H9 (cell line): ENCODE data around the gene F7. TPM values are rescaled to one million over a fixed set of nuclear protein-coding genes. Genes with fewer than 3 reads are reported as not detected.

ENCODE experiments used
- DNase-seq: peaks from one replicate; pipeline ENCODE4 v3.0.0-alpha.2; 2017
- H2AFZ ChIP-seq: one replicate; pipeline ENCODE4 v1.6.1; 2013; ENCODE audit warnings: mild to moderate bottlenecking, low read length, control low read depth, moderate library complexity
- H2AK5ac ChIP-seq: 2 replicates; pipeline ENCODE4 v1.6.1; 2013; ENCODE audit warnings: low read length, control low read depth, mixed read lengths; ENCODE audit not compliant: insufficient read length
- H2BK120ac ChIP-seq: one replicate; pipeline ENCODE4 v1.6.1; 2013; ENCODE audit warnings: low read depth, mild to moderate bottlenecking, low read length, control low read depth, inconsistent platforms; ENCODE audit not compliant: poor library complexity, severe bottlenecking
- H2BK12ac ChIP-seq: 2 replicates; pipeline ENCODE4 v1.6.1; 2013; ENCODE audit warnings: low read length, control low read depth, mixed read lengths, low read depth; ENCODE audit not compliant: insufficient read length
- H2BK15ac ChIP-seq: 2 replicates; pipeline ENCODE4 v1.6.1; 2013; ENCODE audit warnings: low read depth, low read length, control low read depth
- H2BK20ac ChIP-seq: one replicate; pipeline ENCODE4 v1.6.1; 2013; ENCODE audit warnings: low read depth, mild to moderate bottlenecking, low read length, control low read depth, inconsistent platforms; ENCODE audit not compliant: poor library complexity, severe bottlenecking
- H2BK5ac ChIP-seq: 2 replicates; pipeline ENCODE4 v1.6.1; 2013; ENCODE audit warnings: low read length, control low read depth, mixed read lengths; ENCODE audit not compliant: insufficient read length
- H3K14ac ChIP-seq: 2 replicates; pipeline ENCODE4 v1.6.1; 2013; ENCODE audit warnings: low read length, control low read depth; ENCODE audit not compliant: insufficient read depth
- H3K18ac ChIP-seq: 2 replicates; pipeline ENCODE4 v1.6.1; 2013; ENCODE audit warnings: low read depth, mild to moderate bottlenecking, mixed read lengths, low read length, control low read depth; ENCODE audit not compliant: insufficient read length
- H3K23ac ChIP-seq: 2 replicates; pipeline ENCODE4 v1.6.1; 2013; ENCODE audit warnings: low read length, control low read depth, mixed read lengths, low read depth; ENCODE audit not compliant: insufficient read length
- H3K23me2 ChIP-seq: 2 replicates; pipeline ENCODE4 v1.6.1; 2013; ENCODE audit warnings: low read depth, mild to moderate bottlenecking, mixed read lengths, low read length, control low read depth; ENCODE audit not compliant: insufficient read length, poor library complexity, severe bottlenecking
- H3K27ac ChIP-seq: 2 replicates; pipeline ENCODE4 v1.5.1; 2013; ENCODE audit warnings: low read length, control low read depth, mixed read lengths, low read depth; ENCODE audit not compliant: insufficient read length
- H3K27me3 ChIP-seq: 2 replicates; pipeline ENCODE4 v1.6.1; 2013; ENCODE audit warnings: low read length, control low read depth, inconsistent platforms; ENCODE audit not compliant: insufficient read depth
- H3K4ac ChIP-seq: 2 replicates; pipeline ENCODE4 v1.6.1; 2013; ENCODE audit warnings: low read depth, mild to moderate bottlenecking, control low read depth, inconsistent platforms, low read length, moderate library complexity
- H3K4me1 ChIP-seq: 2 replicates; pipeline ENCODE4 v1.6.1; 2013; ENCODE audit warnings: low read length, control low read depth, inconsistent platforms; ENCODE audit not compliant: insufficient read depth
- H3K4me2 ChIP-seq: 2 replicates; pipeline ENCODE4 v1.6.1; 2013; ENCODE audit warnings: low read length, control low read depth, mixed read lengths; ENCODE audit not compliant: insufficient read length, insufficient read depth
- H3K56ac ChIP-seq: 2 replicates; pipeline ENCODE4 v1.6.1; 2013; ENCODE audit warnings: low read depth, mild to moderate bottlenecking, mixed read lengths, low read length, control low read depth; ENCODE audit not compliant: insufficient read length
- H3K79me1 ChIP-seq: 2 replicates; pipeline ENCODE4 v1.6.1; 2013; ENCODE audit warnings: low read depth, mild to moderate bottlenecking, moderate library complexity, low read length, control low read depth, inconsistent platforms; ENCODE audit not compliant: insufficient read depth, poor library complexity, severe bottlenecking
- H3K79me2 ChIP-seq: 2 replicates; pipeline ENCODE4 v1.6.1; 2013; ENCODE audit warnings: low read length, control low read depth, inconsistent platforms; ENCODE audit not compliant: insufficient read depth
- H3K9ac ChIP-seq: 2 replicates; pipeline ENCODE4 v1.6.1; 2013; ENCODE audit warnings: low read length, control low read depth, mixed read lengths; ENCODE audit not compliant: insufficient read length; ENCODE audit errors: extremely low read depth
- H3K9me3 ChIP-seq: one replicate; pipeline ENCODE4 v1.6.1; 2013; ENCODE audit warnings: low read depth, low read length, inconsistent platforms; ENCODE audit not compliant: control insufficient read depth
- H3T11ph ChIP-seq: one replicate; pipeline ENCODE4 v1.6.1; 2013; ENCODE audit warnings: mild to moderate bottlenecking, low read length, control low read depth, inconsistent platforms
- H4K20me1 ChIP-seq: one replicate; pipeline ENCODE4 v1.6.1; 2013; ENCODE audit not compliant: control insufficient read depth, insufficient read length, insufficient read depth
- H4K5ac ChIP-seq: 2 replicates; pipeline ENCODE4 v1.6.1; 2013; ENCODE audit warnings: low read depth, mild to moderate bottlenecking, mixed read lengths, low read length, control low read depth; ENCODE audit not compliant: insufficient read length
- H4K8ac ChIP-seq: replicated peaks from 2 replicates; pipeline ENCODE4 v1.6.1; 2013; ENCODE audit warnings: low read length, control low read depth, mixed read lengths, low read depth; ENCODE audit not compliant: insufficient read length
- H4K91ac ChIP-seq: 2 replicates; pipeline ENCODE4 v1.6.1; 2013; ENCODE audit warnings: low read depth, mild to moderate bottlenecking, moderate library complexity, mixed read lengths, low read length, control low read depth; ENCODE audit not compliant: insufficient read length
- H3K27ac Mint-ChIP-seq, 3 experiments: 2 replicates in 2 of 3; 3 replicates in 1 of 3; pipeline ENCODE4 v1.8.0; 2020 to 2021; ENCODE audit warnings: mixed read lengths in 3 of 3, mild to moderate bottlenecking in 1 of 3, moderate library complexity in 1 of 3
- H3K27me3 Mint-ChIP-seq: 2 replicates; pipeline ENCODE4 v1.8.0; 2021; ENCODE audit warnings: low read depth, mild to moderate bottlenecking, moderate library complexity, mixed read lengths
- H3K36me3 Mint-ChIP-seq, 3 experiments: 2 replicates in 2 of 3; 3 replicates in 1 of 3; pipeline ENCODE4 v1.8.0; 2020 to 2021; ENCODE audit warnings: low read depth in 3 of 3, mixed read lengths in 3 of 3; ENCODE audit not compliant: insufficient read depth in 1 of 3
- H3K4me1 Mint-ChIP-seq, 2 experiments: 2 replicates each; pipeline ENCODE4 v1.8.0; 2020; ENCODE audit warnings: mixed read lengths in 2 of 2
- H3K4me3 Mint-ChIP-seq, 2 experiments: 2 replicates in 1 of 2; 3 replicates in 1 of 2; pipeline ENCODE4 v1.8.0; 2020 to 2021; ENCODE audit warnings: mild to moderate bottlenecking in 2 of 2, mixed read lengths in 2 of 2, moderate library complexity in 1 of 2
- H3K9me3 Mint-ChIP-seq, 2 experiments: 2 replicates in 1 of 2; 3 replicates in 1 of 2; pipeline ENCODE4 v1.8.0; 2020; ENCODE audit warnings: mild to moderate bottlenecking in 2 of 2, mixed read lengths in 2 of 2, moderate library complexity in 1 of 2
- WGBS: extraction: QIAGEN DNeasy Blood & Tissue Kit; methylation state at CpG from one replicate; pipeline ENCODE4 v1.1.7; 2013; ENCODE audit warnings: missing lambda C conversion rate, low lambda C conversion rate, mixed read lengths; ENCODE audit not compliant: insufficient read length; ENCODE audit errors: extremely low coverage; 5-methylcytosine and 5-hydroxymethylcytosine counted together
- total RNA-seq: library from RNA; stranded (reverse); gene quantifications from 2 replicates; pipeline ENCODE4 v1.2.1, GENCODE V29; 2021
- TF ChIP-seq, protein P1 (sequence below): fragments of 200-600 bp; sonication (generic); conservative IDR thresholded peaks from 3 replicates; pipeline ENCODE4 v1.8.0; 2021; ENCODE audit warnings: antibody characterized with exemption, mild to moderate bottlenecking

The F7 gene
- total RNA-seq, 1 experiment from 2014 or later: 0.81 TPM

DNA sequence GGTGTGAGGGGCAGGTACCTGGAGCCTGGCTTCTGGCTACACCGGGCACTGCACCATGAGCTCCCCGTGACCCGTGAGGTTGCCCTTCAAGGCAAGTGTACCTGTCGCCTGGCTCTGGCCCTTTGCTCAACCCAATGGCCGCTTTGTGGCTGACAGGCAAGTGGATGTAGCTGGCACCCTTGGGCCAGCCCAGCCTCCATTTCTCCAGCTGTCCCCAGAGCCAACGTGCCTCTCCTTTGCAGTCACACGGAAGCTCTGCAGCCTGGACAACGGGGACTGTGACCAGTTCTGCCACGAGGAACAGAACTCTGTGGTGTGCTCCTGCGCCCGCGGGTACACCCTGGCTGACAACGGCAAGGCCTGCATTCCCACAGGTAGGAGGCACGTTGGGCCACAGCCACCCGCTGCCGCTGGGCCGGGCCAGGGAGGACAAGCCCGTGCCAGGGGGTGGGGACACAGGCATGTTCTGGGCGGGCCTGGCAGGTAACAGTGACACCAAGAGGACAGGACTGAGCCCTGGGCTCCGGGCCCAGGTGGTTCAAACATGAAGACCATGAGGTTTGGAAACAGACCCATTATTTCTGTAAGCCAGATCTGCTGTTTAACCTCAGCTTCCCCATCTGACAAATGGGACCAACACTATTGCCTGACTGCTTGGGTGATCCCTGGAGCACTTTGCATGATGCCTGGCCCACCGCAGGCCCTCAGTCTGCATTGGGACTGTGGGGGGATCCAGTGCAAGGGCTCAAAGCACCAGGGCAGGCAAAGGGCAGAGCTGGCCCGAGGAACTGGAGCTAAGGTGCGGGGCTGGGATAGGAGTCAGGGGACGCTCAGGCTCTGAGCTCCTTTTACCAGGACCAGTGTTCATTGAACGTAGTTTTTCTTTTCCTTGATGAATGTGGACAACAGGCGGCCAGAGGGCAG lies 35.3 kb downstream of the F7 start:
- Histone ChIP-seq H4K5ac (no peak overlapping the region), H3K18ac (no peak overlapping the region), H3K56ac (no peak overlapping the region), H2AFZ (no peak overlapping the region), H2BK5ac (no peak overlapping the region), H4K91ac (no peak overlapping the region), H3K79me1 (no peaks in the 10 kb centered on the region), H4K8ac (no peak overlapping the region), H3K27me3 (no peaks in the 10 kb centered on the region), H3K4me2 (no peak overlapping the region), H2BK120ac (no peak overlapping the region), H2BK12ac (no peak overlapping the region), H3K9me3 (no peaks in the 10 kb centered on the region), H3K23ac (no peak overlapping the region), H3K9ac (no peak overlapping the region), H3T11ph (no peak overlapping the region), H3K4ac (no peak overlapping the region), H2BK15ac (no peak overlapping the region), H3K79me2 (no peaks in the 10 kb centered on the region), H2BK20ac (no peak overlapping the region), H4K20me1 (no peaks in the 10 kb centered on the region), H2AK5ac (no peak overlapping the region), H3K4me1 (no peaks in the 10 kb centered on the region), H3K27ac (no peak overlapping the region), H3K14ac (no peak overlapping the region), H3K23me2 (no peaks in the 10 kb centered on the region)
- Mint-ChIP-seq H3K4me1 (peaks cover 14 to 29% of the 10 kb centered on the region in 2 experiments), H3K36me3 (no peaks in the 10 kb centered on the region; a peak in 1 of 7 replicates), H3K4me3 (no peak overlapping the region), H3K9me3 (no peaks in the 10 kb centered on the region), H3K27me3 (no peaks in the 10 kb centered on the region), H3K27ac (no peak overlapping the region)
- DNase-seq: peak; percentile 26
- WGBS: no CpG with 5 or more reads among the region's 26 CpGs
- TF ChIP-seq, protein P1, sequence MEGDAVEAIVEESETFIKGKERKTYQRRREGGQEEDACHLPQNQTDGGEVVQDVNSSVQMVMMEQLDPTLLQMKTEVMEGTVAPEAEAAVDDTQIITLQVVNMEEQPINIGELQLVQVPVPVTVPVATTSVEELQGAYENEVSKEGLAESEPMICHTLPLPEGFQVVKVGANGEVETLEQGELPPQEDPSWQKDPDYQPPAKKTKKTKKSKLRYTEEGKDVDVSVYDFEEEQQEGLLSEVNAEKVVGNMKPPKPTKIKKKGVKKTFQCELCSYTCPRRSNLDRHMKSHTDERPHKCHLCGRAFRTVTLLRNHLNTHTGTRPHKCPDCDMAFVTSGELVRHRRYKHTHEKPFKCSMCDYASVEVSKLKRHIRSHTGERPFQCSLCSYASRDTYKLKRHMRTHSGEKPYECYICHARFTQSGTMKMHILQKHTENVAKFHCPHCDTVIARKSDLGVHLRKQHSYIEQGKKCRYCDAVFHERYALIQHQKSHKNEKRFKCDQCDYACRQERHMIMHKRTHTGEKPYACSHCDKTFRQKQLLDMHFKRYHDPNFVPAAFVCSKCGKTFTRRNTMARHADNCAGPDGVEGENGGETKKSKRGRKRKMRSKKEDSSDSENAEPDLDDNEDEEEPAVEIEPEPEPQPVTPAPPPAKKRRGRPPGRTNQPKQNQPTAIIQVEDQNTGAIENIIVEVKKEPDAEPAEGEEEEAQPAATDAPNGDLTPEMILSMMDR: no peak
